Liver (tissue), 9 donors: ENCODE measurements around the gene KRT80. TPM values are rescaled to one million over a fixed set of nuclear protein-coding genes. Genes with fewer than 3 reads are reported as not detected.

Experiments used
- DNase-seq: peaks from one replicate; pipeline ENCODE4 v3.0.0-alpha.2; 2017; ENCODE audit warnings: low spot score
- H3K27ac ChIP-seq, 2 donors: one replicate each; pipeline ENCODE4 v1.7.0; 2013; ENCODE audit warnings: inconsistent platforms in 2 of 2, low read length in 2 of 2, control low read depth in 1 of 2, low read depth in 1 of 2, mild to moderate bottlenecking in 1 of 2
- H3K27me3 ChIP-seq, 4 donors: one replicate each; pipeline versions ENCODE4 v1.6.1 to v1.7.0; 2013; ENCODE audit warnings: low read length in 3 of 4, inconsistent platforms in 1 of 4, mild to moderate bottlenecking in 1 of 4, moderate library complexity in 1 of 4; ENCODE audit not compliant: control insufficient read depth in 4 of 4, insufficient read depth in 4 of 4
- H3K36me3 ChIP-seq, 4 donors: one replicate each; pipeline versions ENCODE4 v1.6.1 to v1.7.0; 2013; ENCODE audit warnings: low read length in 3 of 4, mild to moderate bottlenecking in 3 of 4, low read depth in 1 of 4, moderate library complexity in 1 of 4; ENCODE audit not compliant: control insufficient read depth in 4 of 4, insufficient read depth in 3 of 4
- H3K4me1 ChIP-seq, 4 donors: one replicate each; pipeline versions ENCODE4 v1.6.1 to v1.7.0; 2013; ENCODE audit warnings: low read length in 3 of 4, mild to moderate bottlenecking in 3 of 4, moderate library complexity in 1 of 4; ENCODE audit not compliant: control insufficient read depth in 4 of 4, insufficient read depth in 4 of 4
- H3K4me3 ChIP-seq, 3 donors: one replicate each; pipeline versions ENCODE4 v1.6.1 to v1.7.0; 2013; ENCODE audit warnings: low read length in 3 of 3, control low read depth in 1 of 3, low read depth in 1 of 3, mild to moderate bottlenecking in 1 of 3
- H3K9ac ChIP-seq, 2 donors: one replicate each; pipeline ENCODE4 v1.7.0; 2013; ENCODE audit warnings: low read length in 2 of 2, mild to moderate bottlenecking in 2 of 2, moderate library complexity in 2 of 2, control low read depth in 1 of 2, low read depth in 1 of 2
- H3K9me3 ChIP-seq, 4 donors: one replicate each; pipeline versions ENCODE4 v1.6.1 to v1.7.0; 2013; ENCODE audit warnings: low read length in 3 of 4; ENCODE audit not compliant: control insufficient read depth in 4 of 4
- ATF3 ChIP-seq: IDR thresholded peaks from 2 replicates; pipeline ENCODE4 v1.6.1; 2016; ENCODE audit warnings: antibody characterized with exemption
- CTCF ChIP-seq: fragments of 150-350 bp; IDR thresholded peaks from 2 replicates; pipeline ENCODE4 v1.5.1; 2017; ENCODE audit warnings: improper control_type of control experiment, low read depth, low read length; ENCODE audit not compliant: missing input control
- EGR1 ChIP-seq, 2 donors: IDR thresholded peaks; 2 replicates each; pipeline ENCODE4 v1.6.1; 2016 to 2018; ENCODE audit warnings: antibody characterized with exemption in 2 of 2, low read depth in 2 of 2
- FOXA1 ChIP-seq: IDR thresholded peaks from 2 replicates; pipeline ENCODE4 v1.6.1; 2016; ENCODE audit warnings: antibody characterized with exemption
- FOXA2 ChIP-seq: IDR thresholded peaks from 2 replicates; pipeline ENCODE4 v1.6.1; 2016; ENCODE audit warnings: antibody characterized with exemption
- GABPA ChIP-seq, 2 donors: IDR thresholded peaks in 1 of 2; conservative IDR thresholded peaks in 1 of 2; 2 replicates each; pipeline ENCODE4 v1.6.1; 2016; ENCODE audit warnings: antibody characterized with exemption in 2 of 2, mild to moderate bottlenecking in 1 of 2, moderate library complexity in 1 of 2
- HNF4A ChIP-seq, 2 donors: conservative IDR thresholded peaks; 2 replicates each; pipeline ENCODE4 v1.6.1; 2016; ENCODE audit warnings: antibody characterized with exemption in 2 of 2, mild to moderate bottlenecking in 2 of 2
- HNF4G ChIP-seq: IDR thresholded peaks from 2 replicates; pipeline ENCODE4 v1.6.1; 2016; ENCODE audit warnings: antibody characterized with exemption
- JUND ChIP-seq, 2 donors: IDR thresholded peaks; 2 replicates each; pipeline ENCODE4 v1.6.1; 2016; ENCODE audit warnings: antibody characterized with exemption in 2 of 2
- MAX ChIP-seq: IDR thresholded peaks from 2 replicates; pipeline ENCODE4 v1.6.1; 2016; ENCODE audit warnings: antibody characterized with exemption
- NR2F2 ChIP-seq: IDR thresholded peaks from 2 replicates; pipeline ENCODE4 v1.6.1; 2016; ENCODE audit warnings: antibody characterized with exemption
- RAD21 ChIP-seq, 2 donors: IDR thresholded peaks; 2 replicates each; pipeline ENCODE4 v1.6.1; 2016; ENCODE audit warnings: antibody characterized with exemption in 2 of 2, mild to moderate bottlenecking in 2 of 2
- RXRA ChIP-seq, 2 donors: IDR thresholded peaks; 2 replicates each; pipeline ENCODE4 v1.6.1; 2017 to 2018; ENCODE audit warnings: antibody characterized with exemption in 2 of 2, mild to moderate bottlenecking in 1 of 2
- SP1 ChIP-seq: IDR thresholded peaks from 2 replicates; pipeline ENCODE4 v1.6.1; 2018; ENCODE audit warnings: antibody characterized with exemption, mild to moderate bottlenecking
- TAF1 ChIP-seq: conservative IDR thresholded peaks from 2 replicates; pipeline ENCODE4 v1.6.1; 2016; ENCODE audit warnings: antibody characterized with exemption, mild to moderate bottlenecking
- YY1 ChIP-seq: IDR thresholded peaks from 2 replicates; pipeline ENCODE4 v1.6.1; 2016; ENCODE audit warnings: antibody characterized with exemption, mild to moderate bottlenecking
- ZBTB33 ChIP-seq: IDR thresholded peaks from 2 replicates; pipeline ENCODE4 v1.6.1; 2016; ENCODE audit warnings: antibody characterized with exemption
- WGBS: extraction: QIAGEN DNeasy Blood & Tissue Kit; methylation state at CpG from one replicate; pipeline ENCODE4 v1.1.7; 2013; 5-methylcytosine and 5-hydroxymethylcytosine counted together
- polyA plus RNA-seq, 2 donors: library from polyadenylated mRNA; stranded (reverse) in 1 of 2; unstranded in 1 of 2; fragments of 200-250 nt in 1 of 2; fragments of >200 nt in 1 of 2; fragmentation: Nextera tagmentation in 1 of 2; extraction: Ambion mirVana in 1 of 2; gene quantifications; one replicate each; pipeline versions ENCODE4 v1.2.1 to v1.2.3, GENCODE V29; 2013 to 2015
- total RNA-seq, 2 donors: library from RNA; depleted of rRNA; stranded (reverse); fragments of >200 nt; gene quantifications; one replicate each; pipeline ENCODE4 v1.2.3, GENCODE V29; 2014
- TF ChIP-seq, protein P1 (sequence below): IDR thresholded peaks from 2 replicates; pipeline ENCODE4 v1.6.1; 2016; ENCODE audit warnings: antibody characterized with exemption, mild to moderate bottlenecking
- donor health status: healthy.
- donor health status: healthy.
- donor health status: healthy.
- donor health status: healthy.
- donor health status: healthy.

KRT80 gene
- total and polyA plus RNA-seq, 4 donors: 0.04 to 0.12 (median 0.07) TPM

GRCh38 chr12:52200781-52201450 is 9.1 kb upstream of the KRT80 start:
- Histone ChIP-seq H3K4me1 (peaks cover 0 to 3% (median 0%) of the 10 kb centered on the region in 4 donors), H3K27ac (no peak overlapping the region), H3K9me3 (no peaks in the 10 kb centered on the region), H3K36me3 (no peaks in the 10 kb centered on the region), H3K27me3 (no peaks in the 10 kb centered on the region), H3K4me3 (no peak overlapping the region), H3K9ac (no peak overlapping the region)
- WGBS: 81% methylated on average over 15 of the region's 15 CpGs
- no peak for TF ChIP-seq RAD21 (IDR thresholded peaks at IDR 0.05)
- TF ChIP-seq FOXA2: no peak
- TF ChIP-seq MAX: no peak
- no peak for TF ChIP-seq TAF1
- TF ChIP-seq FOXA1: no peak
- TF ChIP-seq JUND (IDR thresholded peaks at IDR 0.05): no peak
- TF ChIP-seq ATF3: no peak
- no peak for TF ChIP-seq RXRA (IDR thresholded peaks at IDR 0.05)
- TF ChIP-seq, protein P1, sequence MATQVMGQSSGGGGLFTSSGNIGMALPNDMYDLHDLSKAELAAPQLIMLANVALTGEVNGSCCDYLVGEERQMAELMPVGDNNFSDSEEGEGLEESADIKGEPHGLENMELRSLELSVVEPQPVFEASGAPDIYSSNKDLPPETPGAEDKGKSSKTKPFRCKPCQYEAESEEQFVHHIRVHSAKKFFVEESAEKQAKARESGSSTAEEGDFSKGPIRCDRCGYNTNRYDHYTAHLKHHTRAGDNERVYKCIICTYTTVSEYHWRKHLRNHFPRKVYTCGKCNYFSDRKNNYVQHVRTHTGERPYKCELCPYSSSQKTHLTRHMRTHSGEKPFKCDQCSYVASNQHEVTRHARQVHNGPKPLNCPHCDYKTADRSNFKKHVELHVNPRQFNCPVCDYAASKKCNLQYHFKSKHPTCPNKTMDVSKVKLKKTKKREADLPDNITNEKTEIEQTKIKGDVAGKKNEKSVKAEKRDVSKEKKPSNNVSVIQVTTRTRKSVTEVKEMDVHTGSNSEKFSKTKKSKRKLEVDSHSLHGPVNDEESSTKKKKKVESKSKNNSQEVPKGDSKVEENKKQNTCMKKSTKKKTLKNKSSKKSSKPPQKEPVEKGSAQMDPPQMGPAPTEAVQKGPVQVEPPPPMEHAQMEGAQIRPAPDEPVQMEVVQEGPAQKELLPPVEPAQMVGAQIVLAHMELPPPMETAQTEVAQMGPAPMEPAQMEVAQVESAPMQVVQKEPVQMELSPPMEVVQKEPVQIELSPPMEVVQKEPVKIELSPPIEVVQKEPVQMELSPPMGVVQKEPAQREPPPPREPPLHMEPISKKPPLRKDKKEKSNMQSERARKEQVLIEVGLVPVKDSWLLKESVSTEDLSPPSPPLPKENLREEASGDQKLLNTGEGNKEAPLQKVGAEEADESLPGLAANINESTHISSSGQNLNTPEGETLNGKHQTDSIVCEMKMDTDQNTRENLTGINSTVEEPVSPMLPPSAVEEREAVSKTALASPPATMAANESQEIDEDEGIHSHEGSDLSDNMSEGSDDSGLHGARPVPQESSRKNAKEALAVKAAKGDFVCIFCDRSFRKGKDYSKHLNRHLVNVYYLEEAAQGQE: no peak
- TF ChIP-seq HNF4G: no peak
- no peak for TF ChIP-seq NR2F2
- no peak for TF ChIP-seq GABPA (IDR thresholded peaks at IDR 0.05 in 1 of 2, conservative IDR thresholded peaks at IDR 0.05 in 1 of 2)
- TF ChIP-seq ZBTB33: no peak
- TF ChIP-seq CTCF: no peak
- TF ChIP-seq EGR1 (IDR thresholded peaks at IDR 0.05; ENCODE audit: low read depth in 2 of 2): no peak
- no peak for TF ChIP-seq YY1
- TF ChIP-seq SP1: no peak
- no peak for TF ChIP-seq HNF4A (conservative IDR thresholded peaks at IDR 0.05)
- DNase-seq: no peak
